DOHH2 (cell line): Measurements from ENCODE around the gene TARS1.

Experiments
- H3F3A ChIP-seq: fragments of 200-600 bp; sonication (generic), shearing (Covaris generic); 2 replicates; pipeline ENCODE4 v1.6.0; 2016; ENCODE audit warnings: antibody characterized with exemption, mild to moderate bottlenecking; ENCODE audit not compliant: control insufficient read depth, insufficient read depth
- H3K27ac ChIP-seq: fragments of 200-600 bp; sonication (generic); 2 replicates; pipeline ENCODE4 v1.5.1; 2014; ENCODE audit warnings: low read depth, mild to moderate bottlenecking, low read length, moderate library complexity
- H3K27me3 ChIP-seq: fragments of 200-600 bp; sonication (generic); 2 replicates; pipeline ENCODE4 v1.6.1; 2014; ENCODE audit warnings: mild to moderate bottlenecking, low read length, mixed read lengths; ENCODE audit not compliant: control insufficient read depth
- H3K36me3 ChIP-seq: fragments of 200-600 bp; sonication (generic); 2 replicates; pipeline ENCODE4 v1.6.1; 2014; ENCODE audit warnings: mild to moderate bottlenecking, low read length, moderate library complexity, mixed read lengths; ENCODE audit not compliant: control insufficient read depth
- H3K4me1 ChIP-seq: fragments of 200-600 bp; sonication (generic); 2 replicates; pipeline ENCODE4 v1.6.1; 2014; ENCODE audit warnings: mild to moderate bottlenecking, low read length, mixed read lengths; ENCODE audit not compliant: control insufficient read depth
- H3K4me2 ChIP-seq: fragments of 200-600 bp; sonication (generic); 2 replicates; pipeline ENCODE4 v1.6.0; 2014; ENCODE audit warnings: mild to moderate bottlenecking, low read length, moderate library complexity
- H3K4me3 ChIP-seq: fragments of 200-600 bp; sonication (generic); 2 replicates; pipeline ENCODE4 v1.5.1; 2014; ENCODE audit warnings: mild to moderate bottlenecking, low read length, mixed read lengths
- H3K79me2 ChIP-seq: fragments of 200-600 bp; sonication (generic); 2 replicates; pipeline ENCODE4 v1.6.1; 2014; ENCODE audit warnings: mild to moderate bottlenecking, low read length, mixed read lengths; ENCODE audit not compliant: control insufficient read depth
- H3K9me2 ChIP-seq: fragments of 200-600 bp; sonication (generic); replicated peaks from 2 replicates; pipeline ENCODE4 v1.6.1; 2014; ENCODE audit warnings: mild to moderate bottlenecking, low read length, mixed read lengths; ENCODE audit not compliant: control insufficient read depth
- H3K9me3 ChIP-seq: fragments of 200-600 bp; sonication (generic); 2 replicates; pipeline ENCODE4 v1.6.1; 2014; ENCODE audit warnings: antibody characterized with exemption, low read length, mixed read lengths; ENCODE audit not compliant: control insufficient read depth, insufficient read depth
- H4K20me1 ChIP-seq: fragments of 200-600 bp; sonication (generic); 2 replicates; pipeline ENCODE4 v1.6.0; 2014; ENCODE audit warnings: low read depth, mild to moderate bottlenecking, antibody characterized with exemption, low read length, moderate library complexity; ENCODE audit not compliant: control insufficient read depth, insufficient read depth
- EZH2phosphoT487 ChIP-seq: fragments of 200-600 bp; sonication (generic); IDR thresholded peaks from 2 replicates; pipeline ENCODE4 v1.6.1; 2017; ENCODE audit warnings: borderline replicate concordance, mild to moderate bottlenecking, antibody characterized with exemption, low read length, moderate library complexity, mixed read lengths
- TF ChIP-seq, protein P1 (sequence below): fragments of 200-600 bp; sonication (generic); IDR thresholded peaks from one replicate; pipeline ENCODE4 v1.5.1; 2014; ENCODE audit warnings: antibody characterized with exemption, mild to moderate bottlenecking, low read depth, low read length; ENCODE audit not compliant: poor library complexity, severe bottlenecking

TARS1 gene

DNA sequence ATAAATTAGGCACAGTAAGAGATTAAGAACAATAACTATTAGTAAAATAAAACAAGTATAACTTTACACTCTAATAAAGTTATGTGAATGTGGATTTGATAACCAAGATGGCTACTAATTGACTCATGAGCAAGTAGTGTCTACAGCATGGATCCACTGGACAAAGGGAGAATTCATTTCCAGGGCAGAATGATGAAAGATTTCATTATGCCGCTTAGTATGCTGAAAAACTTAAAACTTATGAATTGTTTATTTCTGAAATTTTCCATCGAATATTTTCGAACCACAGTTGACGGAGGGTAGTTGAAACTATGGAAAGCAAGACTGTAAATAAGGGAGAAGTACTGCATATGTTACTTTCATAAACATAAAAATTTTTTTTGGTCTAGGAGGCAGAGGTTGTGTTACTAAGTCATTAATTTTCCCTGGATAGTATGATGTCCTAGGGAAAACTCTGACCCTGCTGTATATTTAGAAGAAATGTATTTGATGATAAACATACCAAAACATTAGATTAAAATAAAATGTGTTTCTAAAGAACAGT is 24.9 kb upstream of the TARS1 start:
- H3K27me3 ChIP-seq: no peaks in the 10 kb centered on the region
- TF ChIP-seq, protein P1, sequence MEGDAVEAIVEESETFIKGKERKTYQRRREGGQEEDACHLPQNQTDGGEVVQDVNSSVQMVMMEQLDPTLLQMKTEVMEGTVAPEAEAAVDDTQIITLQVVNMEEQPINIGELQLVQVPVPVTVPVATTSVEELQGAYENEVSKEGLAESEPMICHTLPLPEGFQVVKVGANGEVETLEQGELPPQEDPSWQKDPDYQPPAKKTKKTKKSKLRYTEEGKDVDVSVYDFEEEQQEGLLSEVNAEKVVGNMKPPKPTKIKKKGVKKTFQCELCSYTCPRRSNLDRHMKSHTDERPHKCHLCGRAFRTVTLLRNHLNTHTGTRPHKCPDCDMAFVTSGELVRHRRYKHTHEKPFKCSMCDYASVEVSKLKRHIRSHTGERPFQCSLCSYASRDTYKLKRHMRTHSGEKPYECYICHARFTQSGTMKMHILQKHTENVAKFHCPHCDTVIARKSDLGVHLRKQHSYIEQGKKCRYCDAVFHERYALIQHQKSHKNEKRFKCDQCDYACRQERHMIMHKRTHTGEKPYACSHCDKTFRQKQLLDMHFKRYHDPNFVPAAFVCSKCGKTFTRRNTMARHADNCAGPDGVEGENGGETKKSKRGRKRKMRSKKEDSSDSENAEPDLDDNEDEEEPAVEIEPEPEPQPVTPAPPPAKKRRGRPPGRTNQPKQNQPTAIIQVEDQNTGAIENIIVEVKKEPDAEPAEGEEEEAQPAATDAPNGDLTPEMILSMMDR: no peak
- no peak for TF ChIP-seq EZH2phosphoT487
- H3K4me1 ChIP-seq: no peaks in the 10 kb centered on the region
- no peak overlapping the region for H3K4me2 ChIP-seq
- H3F3A ChIP-seq: no peaks in the 10 kb centered on the region
- no peaks in the 10 kb centered on the region for H3K36me3 ChIP-seq
- no peaks in the 10 kb centered on the region for H3K9me2 ChIP-seq
- no peak overlapping the region for H3K4me3 ChIP-seq
- H3K79me2 ChIP-seq: no peaks in the 10 kb centered on the region
- no peaks in the 10 kb centered on the region for H3K9me3 ChIP-seq
- no peaks in the 10 kb centered on the region for H4K20me1 ChIP-seq
- no peak overlapping the region for H3K27ac ChIP-seq

GRCh38 chr5:33417632-33418031 is 23.1 kb upstream of the TARS1 start:
- no peaks in the 10 kb centered on the region for H3F3A ChIP-seq
- no peak overlapping the region for H3K4me3 ChIP-seq
- H3K27ac ChIP-seq: no peak overlapping the region
- TF ChIP-seq EZH2phosphoT487: no peak
- TF ChIP-seq, protein P1: no peak
- no peak overlapping the region for H3K4me2 ChIP-seq
- H3K27me3 ChIP-seq: peaks cover 8% of the 10 kb centered on the region
- no peaks in the 10 kb centered on the region for H3K36me3 ChIP-seq
- H3K4me1 ChIP-seq: no peaks in the 10 kb centered on the region
- H3K9me3 ChIP-seq: no peaks in the 10 kb centered on the region
- no peaks in the 10 kb centered on the region for H4K20me1 ChIP-seq
- H3K9me2 ChIP-seq: no peaks in the 10 kb centered on the region
- no peaks in the 10 kb centered on the region for H3K79me2 ChIP-seq

- Histone ChIP-seq H3K4me2 (no peak overlapping the region), H3K9me3 (no peaks in the 10 kb centered on the region), H3K27me3 (peaks cover 8% of the 10 kb centered on the region), H3F3A (no peaks in the 10 kb centered on the region), H3K36me3 (no peaks in the 10 kb centered on the region), H4K20me1 (no peaks in the 10 kb centered on the region), H3K27ac (no peak overlapping the region), H3K9me2 (no peaks in the 10 kb centered on the region), H3K79me2 (no peaks in the 10 kb centered on the region), H3K4me1 (no peaks in the 10 kb centered on the region), H3K4me3 (no peak overlapping the region)
- TF ChIP-seq, protein P1: no peak
- TF ChIP-seq EZH2phosphoT487: no peak
These were observed 19.8 kb upstream of the TARS1 start for GRCh38 chr5:33420946-33421345.
